DND-41 (cell line): ENCODE measurements around the gene TMEFF1.

Source experiments
- ATAC-seq: fragments of 200-7000 bp; cut with Tn5 transposase; 3 replicates; pipeline ENCODE4 v1.9.1; 2021; ENCODE audit warnings: low read depth; ENCODE audit not compliant: insufficient read depth
- DNase-seq: peaks from one replicate; pipeline ENCODE4 v3.0.0-alpha.2; 2020
- H2AFZ ChIP-seq: 2 replicates; pipeline ENCODE4 v1.6.0; 2012; ENCODE audit warnings: low read depth, low read length
- H3K27ac ChIP-seq: 2 replicates; pipeline ENCODE4 v1.5.1; 2012; ENCODE audit warnings: low read length, inconsistent platforms
- H3K27me3 ChIP-seq: fragments of 200-600 bp; sonication (generic); 2 replicates; pipeline ENCODE4 v1.6.0; 2012; ENCODE audit warnings: low read length, mild to moderate bottlenecking, inconsistent platforms; ENCODE audit not compliant: insufficient read depth, poor library complexity
- H3K36me3 ChIP-seq: 2 replicates; pipeline ENCODE4 v1.5.1; 2012; ENCODE audit warnings: low read length, inconsistent platforms; ENCODE audit not compliant: insufficient read depth
- H3K4me1 ChIP-seq: 2 replicates; pipeline ENCODE4 v1.5.1; 2012; ENCODE audit warnings: mild to moderate bottlenecking, low read length; ENCODE audit not compliant: insufficient read depth
- H3K4me2 ChIP-seq: 2 replicates; pipeline ENCODE4 v1.6.0; 2012; ENCODE audit warnings: mild to moderate bottlenecking, moderate library complexity, low read length, inconsistent platforms; ENCODE audit not compliant: insufficient read depth
- H3K4me3 ChIP-seq, 2 experiments: fragments of 200-600 bp in 1 of 2; shearing (Covaris generic) in 1 of 2; 2 replicates each; pipeline ENCODE4 v1.5.1; 2012 to 2016; ENCODE audit warnings: inconsistent platforms in 2 of 2, low read length in 2 of 2, mild to moderate bottlenecking in 2 of 2, low read depth in 1 of 2, moderate library complexity in 1 of 2
- H3K79me2 ChIP-seq: 2 replicates; pipeline ENCODE4 v1.6.0; 2012; ENCODE audit warnings: low read length, inconsistent platforms; ENCODE audit not compliant: insufficient read depth
- H3K9ac ChIP-seq: 2 replicates; pipeline ENCODE4 v1.6.0; 2012; ENCODE audit warnings: low read depth, mild to moderate bottlenecking, inconsistent platforms, low read length, moderate library complexity
- H3K9me3 ChIP-seq: 2 replicates; pipeline ENCODE4 v1.5.1; 2012; ENCODE audit warnings: low read length, moderate library complexity, mild to moderate bottlenecking, inconsistent platforms; ENCODE audit not compliant: insufficient read depth, severe bottlenecking
- H4K20me1 ChIP-seq: 2 replicates; pipeline ENCODE4 v1.6.0; 2012; ENCODE audit warnings: low read length; ENCODE audit not compliant: insufficient read depth
- EZH2 ChIP-seq: IDR thresholded peaks from 3 replicates; pipeline ENCODE4 v1.6.1; 2012; ENCODE audit warnings: borderline replicate concordance, low read depth, mild to moderate bottlenecking, moderate library complexity, low read length, inconsistent platforms; ENCODE audit not compliant: severe bottlenecking
- TF ChIP-seq, protein P1 (sequence below): IDR thresholded peaks from 2 replicates; pipeline ENCODE4 v1.5.1; 2012; ENCODE audit warnings: borderline replicate concordance, low read length, moderate library complexity, mild to moderate bottlenecking; ENCODE audit not compliant: poor library complexity, severe bottlenecking; ENCODE audit errors: extremely low read depth

The TMEFF1 gene

DNA sequence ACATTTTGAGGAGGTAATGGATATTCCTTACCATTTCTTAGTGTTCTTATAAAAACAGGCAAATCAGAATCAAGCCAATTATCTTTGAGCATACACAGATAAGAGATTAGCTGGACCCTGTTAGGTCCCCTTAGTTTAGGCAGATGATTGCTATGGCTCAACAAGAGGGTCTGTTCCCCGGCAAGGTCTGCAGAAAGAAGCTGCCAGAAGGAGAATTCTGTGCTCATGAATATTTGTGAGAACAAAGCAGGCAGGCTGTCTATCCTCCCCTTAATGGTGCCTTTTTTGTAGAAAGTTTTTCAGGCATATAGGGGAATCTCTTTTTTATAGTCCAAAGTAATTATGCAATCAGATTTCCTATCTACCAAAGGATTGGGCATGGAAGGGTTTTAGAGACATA, 132.5 kb downstream of the TMEFF1 start:
- H3K9ac ChIP-seq: no peak overlapping the region
- TF ChIP-seq EZH2: no peak
- TF ChIP-seq, protein P1, sequence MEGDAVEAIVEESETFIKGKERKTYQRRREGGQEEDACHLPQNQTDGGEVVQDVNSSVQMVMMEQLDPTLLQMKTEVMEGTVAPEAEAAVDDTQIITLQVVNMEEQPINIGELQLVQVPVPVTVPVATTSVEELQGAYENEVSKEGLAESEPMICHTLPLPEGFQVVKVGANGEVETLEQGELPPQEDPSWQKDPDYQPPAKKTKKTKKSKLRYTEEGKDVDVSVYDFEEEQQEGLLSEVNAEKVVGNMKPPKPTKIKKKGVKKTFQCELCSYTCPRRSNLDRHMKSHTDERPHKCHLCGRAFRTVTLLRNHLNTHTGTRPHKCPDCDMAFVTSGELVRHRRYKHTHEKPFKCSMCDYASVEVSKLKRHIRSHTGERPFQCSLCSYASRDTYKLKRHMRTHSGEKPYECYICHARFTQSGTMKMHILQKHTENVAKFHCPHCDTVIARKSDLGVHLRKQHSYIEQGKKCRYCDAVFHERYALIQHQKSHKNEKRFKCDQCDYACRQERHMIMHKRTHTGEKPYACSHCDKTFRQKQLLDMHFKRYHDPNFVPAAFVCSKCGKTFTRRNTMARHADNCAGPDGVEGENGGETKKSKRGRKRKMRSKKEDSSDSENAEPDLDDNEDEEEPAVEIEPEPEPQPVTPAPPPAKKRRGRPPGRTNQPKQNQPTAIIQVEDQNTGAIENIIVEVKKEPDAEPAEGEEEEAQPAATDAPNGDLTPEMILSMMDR: no peak
- no peaks in the 10 kb centered on the region for H3K79me2 ChIP-seq
- no peaks in the 10 kb centered on the region for H3K27me3 ChIP-seq
- H3K4me1 ChIP-seq: no peaks in the 10 kb centered on the region
- no peak overlapping the region for H3K4me2 ChIP-seq
- ATAC-seq (no peak), DNase-seq (no peak)
- H3K4me3 ChIP-seq: no peak overlapping the region
- no peak overlapping the region for H3K27ac ChIP-seq
- no peaks in the 10 kb centered on the region for H4K20me1 ChIP-seq
- H2AFZ ChIP-seq: no peak overlapping the region
- no peaks in the 10 kb centered on the region for H3K36me3 ChIP-seq
- H3K9me3 ChIP-seq: no peaks in the 10 kb centered on the region

DNA sequence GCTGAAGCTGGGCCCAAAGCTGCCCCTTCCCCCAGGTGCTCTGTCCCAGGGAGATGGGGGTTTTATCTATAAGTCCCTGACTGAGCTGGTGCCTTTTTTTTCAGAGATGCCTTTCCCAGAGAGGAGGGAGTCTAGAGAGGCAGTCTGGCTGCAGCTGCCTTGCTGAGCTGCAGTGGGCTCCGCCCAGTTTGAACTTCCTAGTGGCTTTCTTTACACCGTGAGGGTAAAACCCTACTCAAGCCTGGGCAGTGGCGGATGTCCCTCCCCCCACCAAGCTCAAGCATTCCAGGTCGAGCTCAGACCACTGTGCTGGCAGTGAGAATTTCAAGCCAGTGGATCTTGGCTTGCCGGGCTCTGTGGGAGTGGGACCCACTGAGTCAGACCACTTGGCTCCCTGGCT, 146.2 kb downstream of the TMEFF1 start:
- Histone ChIP-seq H3K27me3 (no peaks in the 10 kb centered on the region), H3K4me1 (no peaks in the 10 kb centered on the region), H3K9me3 (no peaks in the 10 kb centered on the region), H3K9ac (no peak overlapping the region), H3K36me3 (no peaks in the 10 kb centered on the region), H3K4me3 (no peak overlapping the region), H3K4me2 (no peak overlapping the region), H2AFZ (no peak overlapping the region), H4K20me1 (no peaks in the 10 kb centered on the region), H3K27ac (no peak overlapping the region), H3K79me2 (no peaks in the 10 kb centered on the region)
- no peak for TF ChIP-seq EZH2
- no peak for ATAC-seq
- no peak for DNase-seq

- Histone ChIP-seq H3K9ac (no peak overlapping the region), H3K79me2 (no peaks in the 10 kb centered on the region), H3K27me3 (no peaks in the 10 kb centered on the region), H3K36me3 (no peaks in the 10 kb centered on the region), H3K4me3 (no peak overlapping the region), H4K20me1 (no peaks in the 10 kb centered on the region), H3K9me3 (no peaks in the 10 kb centered on the region), H2AFZ (no peak overlapping the region), H3K27ac (no peak overlapping the region), H3K4me2 (no peak overlapping the region), H3K4me1 (no peaks in the 10 kb centered on the region)
- no peak for ATAC-seq
- DNase-seq: no peak
- TF ChIP-seq, protein P1: no peak
- no peak for TF ChIP-seq EZH2
Observed at GRCh38 chr9:100619665-100620064, 146.7 kb downstream of the TMEFF1 start.

DNA sequence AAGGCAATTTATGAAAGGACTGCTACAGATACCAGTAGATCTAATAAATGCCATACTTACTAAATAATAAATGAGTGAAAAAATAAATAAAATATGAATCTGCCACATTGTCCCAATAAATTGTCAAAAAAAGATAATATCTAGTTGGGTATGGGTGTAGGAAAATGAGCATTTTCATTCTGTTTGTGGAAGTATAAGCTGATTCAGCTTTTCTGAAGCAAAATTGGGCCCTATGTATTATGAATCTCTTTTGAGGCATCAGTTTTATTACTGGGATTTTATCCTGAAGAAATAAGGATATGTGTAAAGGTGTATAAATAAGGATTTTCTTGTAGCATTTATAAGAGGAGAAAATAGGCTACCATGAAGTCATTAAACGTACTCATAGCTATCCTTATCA, 151.0 kb downstream of the TMEFF1 start:
- no peak overlapping the region for H3K4me2 ChIP-seq
- H2AFZ ChIP-seq: no peak overlapping the region
- no peaks in the 10 kb centered on the region for H3K36me3 ChIP-seq
- H3K4me1 ChIP-seq: no peaks in the 10 kb centered on the region
- no peaks in the 10 kb centered on the region for H3K9me3 ChIP-seq
- no peak for DNase-seq
- no peaks in the 10 kb centered on the region for H3K27me3 ChIP-seq
- TF ChIP-seq EZH2: no peak
- TF ChIP-seq, protein P1: no peak
- no peaks in the 10 kb centered on the region for H3K79me2 ChIP-seq
- H3K9ac ChIP-seq: no peak overlapping the region
- ATAC-seq: no peak
- H4K20me1 ChIP-seq: no peaks in the 10 kb centered on the region
- H3K27ac ChIP-seq: no peak overlapping the region
- no peak overlapping the region for H3K4me3 ChIP-seq
